WTC11 (cell line): ENCODE measurements around the gene RNF167. TPM values are rescaled to one million over a fixed set of nuclear protein-coding genes. Genes with fewer than 3 reads are reported as not detected.

Experiments
- ATAC-seq: fragments of 200-7000 bp; cut with Tn5 transposase; 2 replicates; pipeline ENCODE4 v1.10.0; 2021; ENCODE audit warnings: mild to moderate bottlenecking, moderate library complexity
- CTCF ChIA-PET: fragments of 300-600 bp; sonication (Branson Sonifier 250); formaldehyde crosslinking; loops from one replicate; lab custom pipeline; 2021; ENCODE audit warnings: antibody characterized with exemption; lab: Charles Lee
- POLR2A ChIA-PET: fragments of 350-600 bp; sonication (Branson Sonifier 250); formaldehyde crosslinking; loops from one replicate; lab custom pipeline; 2021; ENCODE audit warnings: antibody characterized with exemption; lab: Charles Lee
- DNase-seq: peaks from one replicate; pipeline ENCODE4 v3.0.0; 2021; ENCODE audit warnings: low spot score
- H3K27ac Mint-ChIP-seq: 2 replicates; pipeline ENCODE4 v1.8.0; 2021; ENCODE audit warnings: mixed read lengths
- H3K27me3 Mint-ChIP-seq: 2 replicates; pipeline ENCODE4 v1.8.0; 2021; ENCODE audit warnings: low read depth, mild to moderate bottlenecking, moderate library complexity, mixed read lengths
- H3K36me3 Mint-ChIP-seq: 2 replicates; pipeline ENCODE4 v1.8.0; 2021; ENCODE audit warnings: mixed read lengths
- H3K4me1 Mint-ChIP-seq: 2 replicates; pipeline ENCODE4 v1.8.0; 2022; ENCODE audit warnings: mixed read lengths
- H3K4me3 Mint-ChIP-seq: 2 replicates; pipeline ENCODE4 v1.8.0; 2021; ENCODE audit warnings: mild to moderate bottlenecking, moderate library complexity, mixed read lengths
- H3K9me3 Mint-ChIP-seq: 2 replicates; pipeline ENCODE4 v1.8.0; 2021; ENCODE audit warnings: mixed read lengths
- CREM ChIP-seq: sonication (generic); formaldehyde crosslinking; IDR thresholded peaks from 2 replicates; pipeline ENCODE4 v1.8.1; 2022; ENCODE audit warnings: mild to moderate bottlenecking, missing genetic modification reagents, moderate library complexity
- ELF4 ChIP-seq: sonication (generic); formaldehyde crosslinking; IDR thresholded peaks from 2 replicates; pipeline ENCODE4 v1.8.1; 2022; ENCODE audit warnings: low read depth, mild to moderate bottlenecking, moderate library complexity, missing genetic modification reagents
- EMX1 ChIP-seq: fragments of 250-450 bp; sonication (Bioruptor Pico); IDR thresholded peaks from 2 replicates; pipeline ENCODE4 v1.8.0; 2021; ENCODE audit warnings: mild to moderate bottlenecking
- FOXJ3 ChIP-seq: sonication (generic); formaldehyde crosslinking; IDR thresholded peaks from 2 replicates; pipeline ENCODE4 v1.9.0; 2021; ENCODE audit warnings: missing genetic modification reagents, mild to moderate bottlenecking, borderline replicate concordance
- GRHL2 ChIP-seq: fragments of 250-450 bp; sonication (Bioruptor Pico); IDR thresholded peaks from 2 replicates; pipeline ENCODE4 v1.8.0; 2022; ENCODE audit warnings: mild to moderate bottlenecking, moderate library complexity; ENCODE audit not compliant: insufficient replicate concordance, severe bottlenecking
- GTF2I ChIP-seq: fragments of 250-450 bp; sonication (Bioruptor Pico); conservative IDR thresholded peaks from 2 replicates; pipeline ENCODE4 v1.4.0; 2021; ENCODE audit warnings: mild to moderate bottlenecking
- IRF2 ChIP-seq: sonication (generic); formaldehyde crosslinking; IDR thresholded peaks from 2 replicates; pipeline ENCODE4 v1.8.0; 2022; ENCODE audit warnings: low read depth, missing genetic modification reagents, borderline replicate concordance
- JAZF1 ChIP-seq: fragments of 250-450 bp; sonication (Bioruptor Pico); IDR thresholded peaks from 2 replicates; pipeline ENCODE4 v1.9.0; 2021; ENCODE audit warnings: moderate library complexity, mild to moderate bottlenecking, inconsistent platforms
- OVOL2 ChIP-seq: fragments of 250-450 bp; sonication (Bioruptor Pico); IDR thresholded peaks from 2 replicates; pipeline ENCODE4 v1.9.0; 2021; ENCODE audit warnings: mild to moderate bottlenecking, borderline replicate concordance
- PRRX2 ChIP-seq: fragments of 250-450 bp; sonication (Bioruptor Pico); IDR thresholded peaks from 2 replicates; pipeline ENCODE4 v1.8.0; 2021; ENCODE audit warnings: mild to moderate bottlenecking
- TEAD4 ChIP-seq: sonication (generic); formaldehyde crosslinking; IDR thresholded peaks from 2 replicates; pipeline ENCODE4 v1.8.0; 2022; ENCODE audit warnings: mild to moderate bottlenecking, missing genetic modification reagents
- ZNF232 ChIP-seq: sonication (generic); formaldehyde crosslinking; IDR thresholded peaks from 2 replicates; pipeline ENCODE4 v1.8.0; 2022; ENCODE audit warnings: mild to moderate bottlenecking, missing genetic modification reagents
- total RNA-seq: library from RNA; stranded (reverse); gene quantifications from 3 replicates; pipeline ENCODE4 v1.2.3, GENCODE V29; 2021
- TF ChIP-seq, protein P1 (sequence below): fragments of 250-450 bp; sonication (Bioruptor Pico); conservative IDR thresholded peaks from 2 replicates; pipeline ENCODE4 v1.9.0; 2021; ENCODE audit warnings: mild to moderate bottlenecking
- TF ChIP-seq, protein P2 (sequence below): fragments of 250-450 bp; sonication (Bioruptor Pico); IDR thresholded peaks from 2 replicates; pipeline ENCODE4 v1.9.0; 2021; ENCODE audit warnings: mild to moderate bottlenecking
- TF ChIP-seq, protein P3 (sequence below): fragments of 250-450 bp; sonication (Bioruptor Pico); IDR thresholded peaks from 2 replicates; pipeline ENCODE4 v1.9.0; 2021; ENCODE audit warnings: mild to moderate bottlenecking, borderline replicate concordance
- TF ChIP-seq, protein P4 (sequence below): sonication (generic); formaldehyde crosslinking; IDR thresholded peaks from 2 replicates; pipeline ENCODE4 v1.8.0; 2022; ENCODE audit warnings: mild to moderate bottlenecking, missing genetic modification reagents
- TF ChIP-seq, protein P5 (sequence below): sonication (generic); formaldehyde crosslinking; IDR thresholded peaks from 2 replicates; pipeline ENCODE4 v1.8.0; 2023; ENCODE audit warnings: mild to moderate bottlenecking, missing genetic modification reagents
- TF ChIP-seq, protein P6 (sequence below): sonication (generic); formaldehyde crosslinking; IDR thresholded peaks from 2 replicates; pipeline ENCODE4 v1.8.1; 2022; ENCODE audit warnings: missing genetic modification reagents, borderline replicate concordance
- TF ChIP-seq, protein P7 (sequence below): sonication (generic); formaldehyde crosslinking; IDR thresholded peaks from 2 replicates; pipeline ENCODE4 v1.8.1; 2023; ENCODE audit warnings: mild to moderate bottlenecking, missing genetic modification reagents, moderate library complexity

The RNF167 gene
- total RNA-seq, 1 experiment from 2014 or later = 143 TPM

DNA sequence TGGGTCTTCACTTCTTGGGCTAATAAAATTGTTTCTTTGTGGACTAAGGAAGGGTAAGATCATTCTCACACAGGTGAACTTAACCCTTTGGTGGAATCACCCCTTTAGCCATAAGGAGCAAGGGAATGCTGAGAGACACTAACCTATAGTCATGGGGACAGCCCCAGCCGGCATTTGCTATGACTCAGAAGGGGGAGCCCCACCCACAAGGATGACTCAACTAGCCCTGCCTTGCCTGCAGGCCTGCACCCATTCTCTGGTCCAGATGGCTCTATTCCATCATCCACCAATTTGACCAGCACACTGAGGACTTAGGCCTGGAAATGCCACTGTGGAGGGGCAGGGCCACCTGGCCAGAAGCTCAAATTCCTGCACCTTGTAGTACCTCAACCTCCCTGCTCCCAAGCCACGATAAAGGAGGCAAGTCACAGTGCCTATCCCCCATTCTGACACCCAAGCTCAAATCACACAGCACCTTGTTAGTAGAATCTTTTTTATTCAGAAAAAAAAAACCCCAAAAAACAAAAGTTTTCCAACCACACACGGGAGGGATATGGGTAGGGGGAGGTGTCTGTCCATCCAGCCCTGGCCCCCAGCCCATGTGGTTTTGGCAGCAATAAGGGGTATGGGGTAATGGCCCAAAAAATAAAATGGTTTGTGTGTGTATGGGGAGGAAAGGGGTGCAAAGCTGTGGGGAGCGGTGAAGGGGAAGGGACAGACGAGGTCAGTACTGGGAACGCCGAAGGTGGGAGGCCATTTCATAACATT, 5.3 kb downstream of the RNF167 start (continued):
- TF ChIP-seq, protein P1, sequence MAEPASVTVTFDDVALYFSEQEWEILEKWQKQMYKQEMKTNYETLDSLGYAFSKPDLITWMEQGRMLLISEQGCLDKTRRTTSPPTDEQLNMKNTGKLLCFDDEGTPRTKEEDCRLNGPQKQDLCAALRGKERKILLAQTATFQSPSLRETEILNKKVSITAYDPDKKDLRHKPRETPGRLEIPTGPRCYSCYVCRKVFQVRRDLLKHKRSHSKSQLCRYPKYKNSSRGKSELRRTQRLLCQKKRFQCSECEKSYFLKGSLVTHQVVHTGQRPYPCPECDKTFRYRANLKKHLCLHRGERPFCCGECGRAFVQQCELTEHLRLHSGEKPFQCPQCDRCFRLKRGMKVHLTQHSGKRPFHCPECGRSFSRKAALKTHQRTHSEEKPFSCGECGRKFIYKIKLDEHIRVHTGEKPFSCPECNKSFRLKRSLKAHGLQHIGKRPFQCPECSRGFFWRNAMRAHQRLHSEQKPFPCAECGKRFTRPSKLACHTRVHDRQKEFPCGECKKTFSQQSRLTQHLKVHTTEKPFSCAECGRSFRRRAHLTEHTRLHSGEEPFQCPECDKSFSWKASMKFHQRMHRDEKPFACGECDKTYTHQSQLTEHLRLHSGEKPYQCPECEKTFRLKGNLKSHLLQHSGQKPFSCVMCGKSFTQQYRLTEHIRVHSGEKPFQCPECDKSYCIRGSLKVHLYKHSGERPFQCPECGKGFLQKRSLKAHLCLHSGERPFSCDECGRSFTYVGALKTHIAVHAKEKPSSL (CRISPR knock-in tag) = 0 out of 2 replicates have a peak, but pooled peaks have one; percentile 9
- no peak for TF ChIP-seq EMX1 (CRISPR knock-in tag)
- TF ChIP-seq GTF2I (CRISPR knock-in tag) = no peak
- TF ChIP-seq, protein P2, sequence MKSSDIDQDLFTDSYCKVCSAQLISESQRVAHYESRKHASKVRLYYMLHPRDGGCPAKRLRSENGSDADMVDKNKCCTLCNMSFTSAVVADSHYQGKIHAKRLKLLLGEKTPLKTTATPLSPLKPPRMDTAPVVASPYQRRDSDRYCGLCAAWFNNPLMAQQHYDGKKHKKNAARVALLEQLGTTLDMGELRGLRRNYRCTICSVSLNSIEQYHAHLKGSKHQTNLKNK (CRISPR knock-in tag) = no peak
- TF ChIP-seq FOXJ3 (CRISPR knock-in tag) = no peak
- TF ChIP-seq, protein P3, sequence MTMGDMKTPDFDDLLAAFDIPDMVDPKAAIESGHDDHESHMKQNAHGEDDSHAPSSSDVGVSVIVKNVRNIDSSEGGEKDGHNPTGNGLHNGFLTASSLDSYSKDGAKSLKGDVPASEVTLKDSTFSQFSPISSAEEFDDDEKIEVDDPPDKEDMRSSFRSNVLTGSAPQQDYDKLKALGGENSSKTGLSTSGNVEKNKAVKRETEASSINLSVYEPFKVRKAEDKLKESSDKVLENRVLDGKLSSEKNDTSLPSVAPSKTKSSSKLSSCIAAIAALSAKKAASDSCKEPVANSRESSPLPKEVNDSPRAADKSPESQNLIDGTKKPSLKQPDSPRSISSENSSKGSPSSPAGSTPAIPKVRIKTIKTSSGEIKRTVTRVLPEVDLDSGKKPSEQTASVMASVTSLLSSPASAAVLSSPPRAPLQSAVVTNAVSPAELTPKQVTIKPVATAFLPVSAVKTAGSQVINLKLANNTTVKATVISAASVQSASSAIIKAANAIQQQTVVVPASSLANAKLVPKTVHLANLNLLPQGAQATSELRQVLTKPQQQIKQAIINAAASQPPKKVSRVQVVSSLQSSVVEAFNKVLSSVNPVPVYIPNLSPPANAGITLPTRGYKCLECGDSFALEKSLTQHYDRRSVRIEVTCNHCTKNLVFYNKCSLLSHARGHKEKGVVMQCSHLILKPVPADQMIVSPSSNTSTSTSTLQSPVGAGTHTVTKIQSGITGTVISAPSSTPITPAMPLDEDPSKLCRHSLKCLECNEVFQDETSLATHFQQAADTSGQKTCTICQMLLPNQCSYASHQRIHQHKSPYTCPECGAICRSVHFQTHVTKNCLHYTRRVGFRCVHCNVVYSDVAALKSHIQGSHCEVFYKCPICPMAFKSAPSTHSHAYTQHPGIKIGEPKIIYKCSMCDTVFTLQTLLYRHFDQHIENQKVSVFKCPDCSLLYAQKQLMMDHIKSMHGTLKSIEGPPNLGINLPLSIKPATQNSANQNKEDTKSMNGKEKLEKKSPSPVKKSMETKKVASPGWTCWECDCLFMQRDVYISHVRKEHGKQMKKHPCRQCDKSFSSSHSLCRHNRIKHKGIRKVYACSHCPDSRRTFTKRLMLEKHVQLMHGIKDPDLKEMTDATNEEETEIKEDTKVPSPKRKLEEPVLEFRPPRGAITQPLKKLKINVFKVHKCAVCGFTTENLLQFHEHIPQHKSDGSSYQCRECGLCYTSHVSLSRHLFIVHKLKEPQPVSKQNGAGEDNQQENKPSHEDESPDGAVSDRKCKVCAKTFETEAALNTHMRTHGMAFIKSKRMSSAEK (CRISPR knock-in tag) = no peak; the same call in 1 of the 2 replicates
- no peak for TF ChIP-seq JAZF1 (CRISPR knock-in tag)
- TF ChIP-seq TEAD4 = no peak
- TF ChIP-seq, protein P4, sequence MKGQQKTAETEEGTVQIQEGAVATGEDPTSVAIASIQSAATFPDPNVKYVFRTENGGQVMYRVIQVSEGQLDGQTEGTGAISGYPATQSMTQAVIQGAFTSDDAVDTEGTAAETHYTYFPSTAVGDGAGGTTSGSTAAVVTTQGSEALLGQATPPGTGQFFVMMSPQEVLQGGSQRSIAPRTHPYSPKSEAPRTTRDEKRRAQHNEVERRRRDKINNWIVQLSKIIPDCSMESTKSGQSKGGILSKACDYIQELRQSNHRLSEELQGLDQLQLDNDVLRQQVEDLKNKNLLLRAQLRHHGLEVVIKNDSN (CRISPR knock-in tag) = no peak
- no peak for TF ChIP-seq ELF4
- TF ChIP-seq ZNF232 (CRISPR knock-in tag) = 0 out of 2 replicates have a peak, but pooled peaks have one; percentile 11
- TF ChIP-seq IRF2 = no peak
- TF ChIP-seq PRRX2 = no peak
- no peak for TF ChIP-seq GRHL2
- no peak for TF ChIP-seq CREM (CRISPR knock-in tag)
- TF ChIP-seq, protein P5, sequence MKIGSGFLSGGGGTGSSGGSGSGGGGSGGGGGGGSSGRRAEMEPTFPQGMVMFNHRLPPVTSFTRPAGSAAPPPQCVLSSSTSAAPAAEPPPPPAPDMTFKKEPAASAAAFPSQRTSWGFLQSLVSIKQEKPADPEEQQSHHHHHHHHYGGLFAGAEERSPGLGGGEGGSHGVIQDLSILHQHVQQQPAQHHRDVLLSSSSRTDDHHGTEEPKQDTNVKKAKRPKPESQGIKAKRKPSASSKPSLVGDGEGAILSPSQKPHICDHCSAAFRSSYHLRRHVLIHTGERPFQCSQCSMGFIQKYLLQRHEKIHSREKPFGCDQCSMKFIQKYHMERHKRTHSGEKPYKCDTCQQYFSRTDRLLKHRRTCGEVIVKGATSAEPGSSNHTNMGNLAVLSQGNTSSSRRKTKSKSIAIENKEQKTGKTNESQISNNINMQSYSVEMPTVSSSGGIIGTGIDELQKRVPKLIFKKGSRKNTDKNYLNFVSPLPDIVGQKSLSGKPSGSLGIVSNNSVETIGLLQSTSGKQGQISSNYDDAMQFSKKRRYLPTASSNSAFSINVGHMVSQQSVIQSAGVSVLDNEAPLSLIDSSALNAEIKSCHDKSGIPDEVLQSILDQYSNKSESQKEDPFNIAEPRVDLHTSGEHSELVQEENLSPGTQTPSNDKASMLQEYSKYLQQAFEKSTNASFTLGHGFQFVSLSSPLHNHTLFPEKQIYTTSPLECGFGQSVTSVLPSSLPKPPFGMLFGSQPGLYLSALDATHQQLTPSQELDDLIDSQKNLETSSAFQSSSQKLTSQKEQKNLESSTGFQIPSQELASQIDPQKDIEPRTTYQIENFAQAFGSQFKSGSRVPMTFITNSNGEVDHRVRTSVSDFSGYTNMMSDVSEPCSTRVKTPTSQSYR = 0 out of 2 replicates have a peak, but pooled peaks have one; percentile 32

DNA sequence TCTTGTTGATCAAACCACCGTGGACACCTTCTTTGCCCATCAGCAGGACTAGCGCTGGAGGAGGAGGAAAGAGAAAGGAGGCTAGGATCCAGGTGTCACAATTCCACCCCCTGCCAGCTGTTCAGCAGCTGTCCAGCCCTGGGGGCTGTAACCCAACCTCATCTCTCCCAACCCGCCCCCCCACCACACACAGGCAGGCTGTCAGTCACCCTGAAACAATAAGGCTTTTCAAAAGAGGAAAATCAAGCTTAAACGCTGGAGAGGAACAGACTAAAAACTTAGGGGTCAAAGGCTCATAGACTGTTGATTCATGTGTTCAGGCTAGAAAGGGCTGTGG, 5.8 kb downstream of the RNF167 start:
- Mint-ChIP-seq H3K27ac (peak overlapping the region; percentile 97), H3K4me3 (peak overlapping the region; percentile 91), H3K9me3 (no peaks in the 10 kb centered on the region), H3K4me1 (peaks cover 36% of the 10 kb centered on the region), H3K36me3 (peaks cover 43% of the 10 kb centered on the region), H3K27me3 (no peaks in the 10 kb centered on the region)
- no peak for ATAC-seq
- ChIA-PET CTCF (interaction anchor here (1.5 kb wide), 1 partner anchor 37 kb away, joined by 4 read pairs; no protein-coding TSS in a partner anchor), POLR2A (interaction anchor here (0.6 to 3.5 kb wide), 4 partner anchors 23 to 151 kb away, joined by 3 to 45 read pairs (median 4); partner anchors contain the start of gene SPAG7)
- DNase-seq = no peak
- TF ChIP-seq CREM (CRISPR knock-in tag) (no peak), OVOL2 (no peak)
- TF ChIP-seq, protein P1 (CRISPR knock-in tag) = no peak
- TF ChIP-seq, protein P6, sequence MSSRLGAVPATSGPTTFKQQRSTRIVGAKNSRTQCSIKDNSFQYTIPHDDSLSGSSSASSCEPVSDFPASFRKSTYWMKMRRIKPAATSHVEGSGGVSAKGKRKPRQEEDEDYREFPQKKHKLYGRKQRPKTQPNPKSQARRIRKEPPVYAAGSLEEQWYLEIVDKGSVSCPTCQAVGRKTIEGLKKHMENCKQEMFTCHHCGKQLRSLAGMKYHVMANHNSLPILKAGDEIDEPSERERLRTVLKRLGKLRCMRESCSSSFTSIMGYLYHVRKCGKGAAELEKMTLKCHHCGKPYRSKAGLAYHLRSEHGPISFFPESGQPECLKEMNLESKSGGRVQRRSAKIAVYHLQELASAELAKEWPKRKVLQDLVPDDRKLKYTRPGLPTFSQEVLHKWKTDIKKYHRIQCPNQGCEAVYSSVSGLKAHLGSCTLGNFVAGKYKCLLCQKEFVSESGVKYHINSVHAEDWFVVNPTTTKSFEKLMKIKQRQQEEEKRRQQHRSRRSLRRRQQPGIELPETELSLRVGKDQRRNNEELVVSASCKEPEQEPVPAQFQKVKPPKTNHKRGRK = no peak
- TF ChIP-seq, protein P7, sequence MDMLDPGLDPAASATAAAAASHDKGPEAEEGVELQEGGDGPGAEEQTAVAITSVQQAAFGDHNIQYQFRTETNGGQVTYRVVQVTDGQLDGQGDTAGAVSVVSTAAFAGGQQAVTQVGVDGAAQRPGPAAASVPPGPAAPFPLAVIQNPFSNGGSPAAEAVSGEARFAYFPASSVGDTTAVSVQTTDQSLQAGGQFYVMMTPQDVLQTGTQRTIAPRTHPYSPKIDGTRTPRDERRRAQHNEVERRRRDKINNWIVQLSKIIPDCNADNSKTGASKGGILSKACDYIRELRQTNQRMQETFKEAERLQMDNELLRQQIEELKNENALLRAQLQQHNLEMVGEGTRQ (CRISPR knock-in tag) = no peak
